HT-29 (cell line): ENCODE data around the gene IRF4. TPM values are rescaled to one million over a fixed set of nuclear protein-coding genes. Genes with fewer than 3 reads are reported as not detected.
"Not testable (repeated sequence)": the region's sequence is repeated elsewhere in the genome, so short reads cannot be mapped to it uniquely, and the experiment has no call there.

ENCODE experiments used
- DNase-seq: peaks from one replicate; pipeline ENCODE4 v3.0.0-alpha.2; 2015; ENCODE audit warnings: low spot score
- total RNA-seq: library from RNA; depleted of rRNA; stranded (reverse); fragments of >200 nt; shearing (Covaris generic); gene quantifications from 2 replicates; pipeline ENCODE4 v1.2.3, GENCODE V29; 2014

Gene IRF4
- total RNA-seq, 1 experiment from 2014 or later: not detected

DNA sequence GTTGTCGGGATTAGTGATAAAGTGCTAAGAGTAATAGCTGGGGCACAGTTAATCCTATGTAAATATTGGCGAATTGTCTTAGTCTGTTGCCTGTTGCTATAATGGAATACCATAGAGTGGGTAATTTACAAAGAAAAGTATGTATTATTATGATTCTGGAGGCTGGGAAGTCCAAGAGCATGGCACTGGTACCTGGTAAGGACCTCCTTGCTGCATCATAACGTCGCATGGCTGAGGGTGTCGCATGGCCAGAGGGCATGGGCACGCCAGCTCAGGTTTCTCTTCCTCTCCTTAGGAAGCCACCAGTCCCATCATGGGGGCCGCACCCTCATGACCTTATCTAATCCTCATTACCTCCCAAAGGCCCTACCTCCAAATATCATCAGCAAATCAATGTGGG, 29.7 kb downstream of the IRF4 start:
- no peak for DNase-seq

- peak; percentile 17 for DNase-seq
Observed at GRCh38 chr6:422433-423054, 31.0 kb downstream of the IRF4 start.

- DNase-seq: no peak
Observed at GRCh38 chr6:423055-423798, 31.7 kb downstream of the IRF4 start.

DNA sequence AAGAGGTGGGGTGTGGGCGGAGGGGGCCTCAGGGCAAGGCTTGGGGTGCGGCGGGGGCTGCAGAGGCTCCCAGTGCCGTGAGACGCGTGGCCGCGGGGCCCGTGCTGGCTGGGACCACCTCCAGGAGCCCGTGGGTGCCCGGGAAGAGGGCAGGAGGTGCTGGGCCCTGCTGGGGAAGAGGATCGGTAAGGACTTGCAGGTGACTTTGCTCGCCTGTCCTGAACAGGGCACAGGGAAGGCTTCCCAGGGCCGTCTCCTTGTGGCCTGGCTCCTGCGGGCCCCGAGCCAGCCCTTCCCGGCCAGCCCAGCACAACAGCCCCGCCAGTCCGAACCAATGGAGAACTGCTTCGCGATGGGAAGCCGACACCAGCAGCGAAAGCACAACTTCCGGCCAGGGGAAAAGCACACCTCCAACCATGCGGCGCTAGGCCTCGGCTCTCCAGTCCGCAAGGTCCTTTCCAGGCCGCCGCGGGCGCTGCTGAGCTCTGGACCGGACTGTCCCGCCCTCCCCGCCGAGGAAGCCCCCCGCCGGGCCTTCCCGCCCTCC, 32.3 kb downstream of the IRF4 start:
- DNase-seq: no peak

DNA sequence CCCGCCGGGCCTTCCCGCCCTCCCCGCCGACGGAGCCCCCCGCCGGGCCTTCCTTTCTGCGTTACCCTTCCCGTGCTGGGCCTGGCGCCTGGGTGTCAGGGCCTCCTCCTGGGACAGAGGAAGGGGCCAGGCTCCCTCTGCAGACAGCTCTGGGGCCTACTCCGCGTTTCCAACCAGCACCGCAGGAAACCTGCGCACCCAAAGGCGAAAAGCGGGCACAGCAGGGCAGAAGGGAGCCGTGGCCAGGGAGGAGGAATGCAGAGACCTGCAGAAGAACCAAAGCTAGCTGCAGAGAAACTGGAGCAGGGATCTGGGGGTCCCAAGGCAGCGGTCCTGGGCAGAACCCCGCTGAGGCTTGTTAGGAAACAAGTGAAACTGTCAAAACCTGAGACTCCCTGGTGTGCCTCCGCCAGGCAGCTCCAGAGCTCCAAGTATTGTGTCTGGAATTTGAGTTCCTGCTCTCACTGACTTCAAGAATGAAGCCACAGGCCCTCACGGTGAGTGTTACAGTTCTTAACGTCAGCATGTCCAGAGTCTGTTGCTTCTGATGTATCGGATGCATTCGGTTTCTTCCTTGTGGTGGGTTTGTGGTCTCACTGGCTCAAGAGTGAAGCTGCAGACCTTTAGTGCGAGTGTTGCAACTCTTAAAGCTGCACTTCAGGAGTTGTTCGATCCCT, 33.3 kb downstream of the IRF4 start:
- no peak for DNase-seq

GRCh38 chr6:425418-425788, 33.9 kb downstream of the IRF4 start:
- not testable (repeated sequence) for DNase-seq

- not testable (repeated sequence) for DNase-seq
Observed at GRCh38 chr6:426198-426738, 34.7 kb downstream of the IRF4 start.

- DNase-seq: no peak
Observed at GRCh38 chr6:428047-428603, 36.6 kb downstream of the IRF4 start.

GRCh38 chr6:429515-430121, 38.1 kb downstream of the IRF4 start:
- no peak for DNase-seq

GRCh38 chr6:431504-431903, 40.0 kb downstream of the IRF4 start:
- no peak for DNase-seq

DNA sequence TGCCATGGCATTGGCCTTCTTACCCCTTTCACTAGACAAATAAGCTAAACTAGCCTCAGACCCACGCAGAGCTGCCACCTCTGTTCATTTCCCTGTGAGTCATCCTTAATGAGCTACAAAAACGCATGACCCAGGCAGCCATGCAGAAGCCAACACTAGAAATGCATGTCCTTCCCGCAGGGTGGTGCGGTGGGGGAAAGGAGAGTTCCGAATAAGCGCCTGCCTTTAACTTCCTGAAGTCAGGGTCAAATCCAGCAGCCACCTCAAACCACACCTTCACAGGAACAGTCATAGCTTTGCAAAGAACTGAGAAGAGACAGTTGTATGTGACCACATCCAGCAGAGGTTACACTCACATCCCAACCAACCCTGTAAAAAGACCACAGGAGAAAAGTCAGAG, 40.4 kb downstream of the IRF4 start:
- DNase-seq: no peak

- no peak for DNase-seq
Observed at GRCh38 chr6:434051-434705, 42.6 kb downstream of the IRF4 start.

- DNase-seq: no peak
Observed at GRCh38 chr6:435441-436307, 44.1 kb downstream of the IRF4 start.

DNA sequence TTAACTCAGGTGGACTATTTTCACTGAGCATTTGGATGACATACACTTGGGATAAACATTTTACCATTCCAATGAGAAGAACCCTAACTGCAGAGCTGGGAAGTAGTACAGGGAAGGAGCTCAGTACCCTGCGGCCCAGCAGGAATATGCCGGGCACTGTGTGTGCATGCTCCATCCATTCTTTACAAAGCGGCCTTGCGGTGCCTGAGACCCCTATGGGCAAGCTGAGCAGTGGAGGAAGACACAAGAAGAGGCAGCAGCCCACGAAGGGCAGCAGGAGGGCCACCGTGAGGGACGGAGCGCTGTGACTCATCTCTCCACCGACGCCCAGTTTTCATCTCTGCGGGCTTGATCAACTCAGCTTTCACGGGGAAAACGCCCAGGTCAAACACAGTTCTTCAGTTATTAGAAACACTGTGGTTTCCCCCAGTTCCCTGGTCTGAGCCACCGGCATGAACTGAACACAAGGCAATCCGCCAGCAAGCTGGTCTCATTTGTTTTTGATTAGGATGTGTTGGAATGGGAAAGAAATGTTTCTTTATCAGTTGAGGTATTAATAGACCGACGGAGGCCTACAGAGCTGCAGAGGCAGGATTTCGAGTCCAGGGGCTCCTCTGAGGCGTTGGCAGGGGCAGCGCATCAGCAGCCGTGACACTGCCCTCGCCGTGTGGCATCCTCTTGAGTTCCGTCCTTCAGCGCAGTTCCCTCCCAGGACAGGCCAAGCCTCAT, 44.9 kb downstream of the IRF4 start:
- DNase-seq: no peak

DNA sequence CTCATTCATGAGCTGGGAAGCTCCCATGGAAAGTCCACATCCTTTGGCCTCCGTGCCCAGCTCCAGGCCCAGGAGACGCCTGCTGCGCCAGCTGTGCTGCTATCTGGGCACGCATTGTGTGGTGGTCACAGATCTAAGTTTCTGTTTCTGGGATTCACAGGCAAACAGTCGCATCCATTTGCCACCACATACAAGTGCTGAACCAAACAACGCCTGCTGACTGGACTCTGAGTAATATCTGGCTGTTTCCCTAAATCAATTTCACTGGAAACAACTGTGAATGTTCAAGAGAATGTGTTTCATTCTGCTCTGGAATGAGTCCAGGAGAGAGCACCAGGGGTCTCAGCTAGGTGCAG, 45.5 kb downstream of the IRF4 start:
- no peak for DNase-seq

- DNase-seq: no peak
Observed at GRCh38 chr6:438634-439170, 47.1 kb downstream of the IRF4 start.

GRCh38 chr6:439641-440167, 48.2 kb downstream of the IRF4 start:
- no peak for DNase-seq

DNA sequence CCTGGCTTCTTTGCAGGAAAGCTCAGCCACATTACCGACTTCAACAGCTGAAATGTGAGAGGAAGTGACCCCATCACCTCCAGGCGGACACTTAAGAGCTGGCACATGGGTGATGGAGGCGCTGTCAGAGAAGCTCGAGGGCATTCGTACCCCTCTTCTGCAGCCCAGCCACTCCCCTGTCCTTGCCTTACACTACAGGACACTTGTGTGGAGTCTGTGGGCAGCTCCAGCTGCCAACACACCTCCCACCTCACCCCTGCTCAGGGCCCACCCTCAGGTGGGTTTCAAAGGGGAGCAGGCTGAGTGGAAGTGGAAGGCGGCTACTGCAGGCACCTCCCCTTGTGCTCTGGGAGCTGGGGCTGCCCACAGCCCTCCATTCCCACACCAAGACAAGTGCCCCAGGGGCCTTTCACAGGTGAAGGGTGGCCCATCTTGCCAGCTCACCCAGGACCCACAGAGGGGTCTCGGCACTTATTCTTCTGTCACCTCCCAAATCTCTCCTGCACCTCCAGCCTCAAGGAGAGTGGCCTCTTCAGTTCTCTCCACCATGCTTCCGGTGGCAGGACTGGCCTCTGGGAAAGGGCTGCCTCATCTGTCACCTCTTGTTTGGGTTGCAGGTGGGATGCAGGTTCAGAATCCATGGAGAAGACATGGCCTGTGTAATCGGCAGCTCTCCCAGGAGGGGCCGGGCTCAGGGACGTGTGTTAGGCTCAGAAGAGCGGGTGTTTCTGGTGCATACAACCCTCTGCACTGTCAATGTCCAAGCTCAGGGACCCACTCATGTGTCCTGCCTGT, 49.8 kb downstream of the IRF4 start:
- DNase-seq: no peak
